SU-DHL-6 (cell line): Measurements from ENCODE around the gene MBLAC1.

Experiments used
- EZH2phosphoT487 ChIP-seq: fragments of 200-600 bp; sonication (generic), shearing (Covaris generic); conservative IDR thresholded peaks from 2 replicates; pipeline ENCODE4 v1.6.1; 2018; ENCODE audit warnings: mild to moderate bottlenecking, antibody characterized with exemption, low read length, moderate library complexity, mixed read lengths
- TF ChIP-seq, protein P1 (sequence below): fragments of 200-600 bp; sonication (generic); IDR thresholded peaks from one replicate; pipeline ENCODE4 v1.5.1; 2017; ENCODE audit warnings: antibody characterized with exemption, mild to moderate bottlenecking, low read length, moderate library complexity; ENCODE audit not compliant: insufficient read depth, poor library complexity, severe bottlenecking

- TF ChIP-seq, protein P1, sequence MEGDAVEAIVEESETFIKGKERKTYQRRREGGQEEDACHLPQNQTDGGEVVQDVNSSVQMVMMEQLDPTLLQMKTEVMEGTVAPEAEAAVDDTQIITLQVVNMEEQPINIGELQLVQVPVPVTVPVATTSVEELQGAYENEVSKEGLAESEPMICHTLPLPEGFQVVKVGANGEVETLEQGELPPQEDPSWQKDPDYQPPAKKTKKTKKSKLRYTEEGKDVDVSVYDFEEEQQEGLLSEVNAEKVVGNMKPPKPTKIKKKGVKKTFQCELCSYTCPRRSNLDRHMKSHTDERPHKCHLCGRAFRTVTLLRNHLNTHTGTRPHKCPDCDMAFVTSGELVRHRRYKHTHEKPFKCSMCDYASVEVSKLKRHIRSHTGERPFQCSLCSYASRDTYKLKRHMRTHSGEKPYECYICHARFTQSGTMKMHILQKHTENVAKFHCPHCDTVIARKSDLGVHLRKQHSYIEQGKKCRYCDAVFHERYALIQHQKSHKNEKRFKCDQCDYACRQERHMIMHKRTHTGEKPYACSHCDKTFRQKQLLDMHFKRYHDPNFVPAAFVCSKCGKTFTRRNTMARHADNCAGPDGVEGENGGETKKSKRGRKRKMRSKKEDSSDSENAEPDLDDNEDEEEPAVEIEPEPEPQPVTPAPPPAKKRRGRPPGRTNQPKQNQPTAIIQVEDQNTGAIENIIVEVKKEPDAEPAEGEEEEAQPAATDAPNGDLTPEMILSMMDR, result peak; percentile 10
- no peak for TF ChIP-seq EZH2phosphoT487
Measured at GRCh38 chr7:100148559-100149328, 22.0 kb downstream of the MBLAC1 start, which contains the start of gene LAMTOR4.
